Measurements from ENCODE around the gene RIPK3.

The RIPK3 gene

GRCh38 chr14:24322672-24323071, 17.1 kb downstream of the RIPK3 start:
- no peak for TF ChIP-seq REST (IDR thresholded peaks at IDR 0.05; ENCODE audit: insufficient read depth in 1 of 2, low read depth in 2 of 2, low read length in 2 of 2)
- no peak for TF ChIP-seq SIN3A (IDR thresholded peaks at IDR 0.05; ENCODE audit: borderline replicate concordance, insufficient read depth, low read length)
- no peak for TF ChIP-seq FOXP2 (optimal IDR thresholded peaks at IDR 0.05; ENCODE audit: borderline replicate concordance, extremely low read depth, extremely low read length, insufficient read depth)
- no peak for TF ChIP-seq TAF1 (IDR thresholded peaks at IDR 0.05; ENCODE audit: borderline replicate concordance, insufficient read depth, low read length)

GRCh38 chr14:24321212-24321975, 18.4 kb downstream of the RIPK3 start:
- TF ChIP-seq REST (IDR thresholded peaks at IDR 0.05; ENCODE audit: insufficient read depth in 1 of 2, low read depth in 2 of 2, low read length in 2 of 2) (no peak), POLR2AphosphoS5 (IDR thresholded peaks at IDR 0.05; ENCODE audit: low read depth, low read length) (no peak), SIN3A (IDR thresholded peaks at IDR 0.05; ENCODE audit: borderline replicate concordance, insufficient read depth, low read length) (no peak), TAF1 (IDR thresholded peaks at IDR 0.05; ENCODE audit: borderline replicate concordance, insufficient read depth, low read length) (no peak), FOXP2 (optimal IDR thresholded peaks at IDR 0.05; ENCODE audit: borderline replicate concordance, extremely low read depth, extremely low read length, insufficient read depth) (no peak)

GRCh38 chr14:24317141-24317928, 22.5 kb downstream of the RIPK3 start:
- no peak for TF ChIP-seq FOXP2 (optimal IDR thresholded peaks at IDR 0.05; ENCODE audit: borderline replicate concordance, extremely low read depth, extremely low read length, insufficient read depth)

GRCh38 chr14:24316597-24316950, 23.2 kb downstream of the RIPK3 start:
- TF ChIP-seq TAF1 (IDR thresholded peaks at IDR 0.05; ENCODE audit: borderline replicate concordance, insufficient read depth, low read length) = no peak
- no peak for TF ChIP-seq SIN3A (IDR thresholded peaks at IDR 0.05; ENCODE audit: borderline replicate concordance, insufficient read depth, low read length)
- no peak for TF ChIP-seq FOXP2 (optimal IDR thresholded peaks at IDR 0.05; ENCODE audit: borderline replicate concordance, extremely low read depth, extremely low read length, insufficient read depth)
- no peak for TF ChIP-seq REST (IDR thresholded peaks at IDR 0.05; ENCODE audit: insufficient read depth in 1 of 2, low read depth in 2 of 2, low read length in 2 of 2)
- no peak for TF ChIP-seq POLR2AphosphoS5 (IDR thresholded peaks at IDR 0.05; ENCODE audit: low read depth, low read length)

- TF ChIP-seq POLR2AphosphoS5 (IDR thresholded peaks at IDR 0.05; ENCODE audit: low read depth, low read length) = no peak
- no peak for TF ChIP-seq TAF1 (IDR thresholded peaks at IDR 0.05; ENCODE audit: borderline replicate concordance, insufficient read depth, low read length)
- TF ChIP-seq FOXP2 (optimal IDR thresholded peaks at IDR 0.05; ENCODE audit: borderline replicate concordance, extremely low read depth, extremely low read length, insufficient read depth) = no peak
- TF ChIP-seq REST (IDR thresholded peaks at IDR 0.05; ENCODE audit: insufficient read depth in 1 of 2, low read depth in 2 of 2, low read length in 2 of 2) = no peak
- TF ChIP-seq SIN3A (IDR thresholded peaks at IDR 0.05; ENCODE audit: borderline replicate concordance, insufficient read depth, low read length) = no peak
Measured at GRCh38 chr14:24315807-24316596, 23.8 kb downstream of the RIPK3 start.
